BE2C (cell line): ENCODE measurements around the gene NUP93.

Experiments
- DNase-seq: peaks from one replicate; pipeline ENCODE4 v3.0.0-alpha.2; 2020
- H3K27me3 ChIP-seq: fragments of 250-450 bp; sonication (Bioruptor Pico); 2 replicates; pipeline ENCODE4 v1.5.1; 2020; ENCODE audit warnings: mild to moderate bottlenecking
- H3K36me3 ChIP-seq: fragments of 250-450 bp; sonication (Bioruptor Pico); 2 replicates; pipeline ENCODE4 v1.5.1; 2020; ENCODE audit warnings: mild to moderate bottlenecking
- H3K4me1 ChIP-seq: fragments of 250-450 bp; sonication (Bioruptor Pico); 2 replicates; pipeline ENCODE4 v1.5.1; 2020
- H3K4me3 ChIP-seq: 2 replicates; pipeline ENCODE4 v1.5.1; 2011; ENCODE audit warnings: low read depth, low read length
- H3K9me3 ChIP-seq: fragments of 250-450 bp; sonication (Bioruptor Pico); 2 replicates; pipeline ENCODE4 v1.5.1; 2020
- CTCF ChIP-seq: IDR thresholded peaks from 2 replicates; pipeline ENCODE4 v1.5.1; 2012; ENCODE audit warnings: mild to moderate bottlenecking, low read depth, low read length

The NUP93 gene

DNA sequence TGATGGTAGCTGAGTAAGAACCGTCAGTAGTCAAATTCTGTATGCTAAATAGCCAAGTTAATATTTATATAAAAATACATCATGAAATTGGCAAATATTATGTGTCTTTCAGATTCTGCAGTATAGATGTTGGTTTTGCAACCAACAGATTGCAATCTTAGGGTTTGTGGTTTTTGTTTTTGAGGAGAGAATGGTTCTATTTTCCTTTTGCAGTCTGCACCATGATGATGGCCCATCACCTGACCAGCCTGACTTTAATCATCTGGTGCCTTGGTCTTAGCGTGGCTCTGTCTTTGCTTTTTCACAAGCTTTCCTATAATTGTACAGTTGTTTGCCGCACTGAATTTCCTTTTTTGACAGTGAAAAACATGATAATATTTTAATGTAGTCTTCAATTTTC is 50.7 kb downstream of the NUP93 start:
- no peak for DNase-seq
- TF ChIP-seq CTCF = no peak
- Histone ChIP-seq H3K27me3 (no peaks in the 10 kb centered on the region), H3K36me3 (no peaks in the 10 kb centered on the region), H3K9me3 (no peaks in the 10 kb centered on the region), H3K4me1 (peaks cover 6% of the 10 kb centered on the region), H3K4me3 (no peak overlapping the region)

DNA sequence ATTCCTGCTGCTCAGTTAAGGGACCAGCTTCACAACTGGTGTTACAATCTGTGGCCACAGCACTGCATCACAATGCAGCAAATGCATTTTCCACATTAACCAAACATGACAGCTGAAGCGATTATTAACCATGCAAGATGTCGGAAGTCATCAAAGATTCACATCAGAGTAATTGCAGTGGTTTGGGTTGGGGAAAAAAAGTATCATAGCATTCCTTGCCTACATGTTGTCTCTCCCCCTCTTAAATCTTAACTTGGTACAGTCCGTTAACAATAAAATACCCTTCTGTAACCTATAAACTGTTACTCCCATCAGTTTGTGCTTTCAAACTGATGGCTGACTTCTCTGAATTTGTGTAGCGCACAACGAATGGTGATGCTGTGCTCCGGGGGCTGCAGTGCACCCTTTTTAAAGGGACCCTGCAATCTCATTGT is 51.6 kb downstream of the NUP93 start:
- H3K9me3 ChIP-seq = no peaks in the 10 kb centered on the region
- H3K36me3 ChIP-seq = no peaks in the 10 kb centered on the region
- TF ChIP-seq CTCF = no peak
- H3K4me1 ChIP-seq = peaks cover 9% of the 10 kb centered on the region
- H3K27me3 ChIP-seq = no peaks in the 10 kb centered on the region
- no peak for DNase-seq
- H3K4me3 ChIP-seq = no peak overlapping the region

DNA sequence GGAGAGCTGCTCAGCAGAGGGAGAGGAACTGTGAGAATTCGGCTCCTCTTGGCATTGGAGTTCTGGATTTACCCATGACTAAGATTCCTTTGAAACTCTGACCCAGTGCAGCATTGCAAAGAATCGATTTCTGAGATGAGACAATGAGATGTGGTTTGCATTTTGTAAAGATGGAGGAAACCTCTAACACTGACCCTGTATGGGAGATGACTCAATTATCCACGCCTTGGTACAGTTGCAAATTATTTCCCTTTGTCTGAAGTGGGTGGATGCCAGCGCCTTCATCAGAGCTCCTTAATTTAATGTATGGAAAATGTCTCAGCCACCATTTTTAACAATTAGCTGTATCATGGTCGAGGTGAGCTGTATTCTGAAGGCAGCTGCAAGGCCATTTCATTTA is 53.4 kb downstream of the NUP93 start:
- no peak overlapping the region for H3K4me3 ChIP-seq
- H3K9me3 ChIP-seq = no peaks in the 10 kb centered on the region
- TF ChIP-seq CTCF = no peak
- no peaks in the 10 kb centered on the region for H3K36me3 ChIP-seq
- peaks cover 15% of the 10 kb centered on the region for H3K4me1 ChIP-seq
- no peak for DNase-seq
- no peaks in the 10 kb centered on the region for H3K27me3 ChIP-seq

- Histone ChIP-seq H3K9me3 (no peaks in the 10 kb centered on the region), H3K4me3 (no peak overlapping the region), H3K4me1 (peaks cover 15% of the 10 kb centered on the region), H3K36me3 (no peaks in the 10 kb centered on the region), H3K27me3 (no peaks in the 10 kb centered on the region)
- no peak for DNase-seq
- no peak for TF ChIP-seq CTCF
These were observed 55.4 kb downstream of the NUP93 start for GRCh38 chr16:56785317-56785716.

DNA sequence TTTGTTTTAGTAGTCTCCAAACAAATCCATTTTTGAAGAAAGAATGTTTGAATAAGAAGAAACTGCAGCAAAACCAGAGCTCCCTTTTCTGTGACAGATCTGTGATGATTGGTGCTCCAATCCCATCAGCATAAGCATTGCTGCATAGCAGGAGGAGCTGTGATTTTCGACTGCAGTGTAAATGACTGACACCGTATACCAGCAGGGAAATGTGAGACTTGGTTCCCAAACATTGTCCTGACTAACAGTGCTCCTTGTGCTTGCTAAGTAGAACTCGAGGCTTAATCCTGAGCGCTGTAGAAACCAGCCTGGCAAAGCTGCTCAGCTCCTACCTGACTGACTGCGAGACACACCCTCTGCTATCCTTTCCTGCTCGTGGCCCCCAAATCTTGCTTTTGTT is 57.2 kb downstream of the NUP93 start:
- Histone ChIP-seq H3K36me3 (no peaks in the 10 kb centered on the region), H3K4me3 (no peak overlapping the region), H3K27me3 (no peaks in the 10 kb centered on the region), H3K9me3 (no peaks in the 10 kb centered on the region), H3K4me1 (peaks cover 9% of the 10 kb centered on the region)
- no peak for TF ChIP-seq CTCF
- DNase-seq = no peak

DNA sequence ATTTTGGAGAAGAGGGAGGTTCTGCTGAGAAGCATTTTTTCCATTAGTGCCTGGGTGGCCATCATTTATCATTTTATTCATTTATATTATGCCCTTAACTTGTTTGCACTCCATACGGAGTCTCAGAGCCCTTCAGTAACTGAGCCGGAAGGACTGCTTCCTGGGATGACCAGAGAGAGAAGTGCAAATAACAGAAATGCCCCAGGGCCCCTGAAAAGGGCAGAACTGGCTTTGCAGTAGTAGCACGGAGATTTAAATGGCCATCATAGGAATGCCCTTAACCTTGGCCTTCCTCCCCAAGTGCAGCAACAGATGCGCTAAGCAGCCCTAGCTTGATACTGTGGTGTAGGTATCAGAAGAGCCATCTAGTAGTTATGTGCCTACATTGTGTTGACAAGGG is 58.5 kb downstream of the NUP93 start:
- peaks cover 12% of the 10 kb centered on the region for H3K4me1 ChIP-seq
- no peaks in the 10 kb centered on the region for H3K27me3 ChIP-seq
- H3K9me3 ChIP-seq = no peaks in the 10 kb centered on the region
- DNase-seq = no peak
- no peak for TF ChIP-seq CTCF
- H3K4me3 ChIP-seq = no peak overlapping the region
- no peaks in the 10 kb centered on the region for H3K36me3 ChIP-seq
